ENCODE results near the gene PKHD1.

The PKHD1 gene

GRCh38 chr6:52081237-52081636 is 6.2 kb downstream of the PKHD1 start:
- no peak overlapping the region for H3K4me3 ChIP-seq (ENCODE audit: low read depth, low read length)
- no peak for TF ChIP-seq CTCF (IDR thresholded peaks at IDR 0.05; ENCODE audit: borderline replicate concordance, insufficient read depth, low read depth, low read length)

GRCh38 chr6:52077961-52078625 is 9.3 kb downstream of the PKHD1 start:
- no peak for TF ChIP-seq CTCF (IDR thresholded peaks at IDR 0.05; ENCODE audit: borderline replicate concordance, insufficient read depth, low read depth, low read length)
- no peak overlapping the region for H3K4me3 ChIP-seq (ENCODE audit: low read depth, low read length)

GRCh38 chr6:52077180-52077884 is 10.1 kb downstream of the PKHD1 start:
- no peak for TF ChIP-seq CTCF (IDR thresholded peaks at IDR 0.05; ENCODE audit: borderline replicate concordance, insufficient read depth, low read depth, low read length)
- H3K4me3 ChIP-seq (ENCODE audit: low read depth, low read length) = no peak overlapping the region

GRCh38 chr6:52076791-52077179 is 10.6 kb downstream of the PKHD1 start:
- no peak overlapping the region for H3K4me3 ChIP-seq (ENCODE audit: low read depth, low read length)
- no peak for TF ChIP-seq CTCF (IDR thresholded peaks at IDR 0.05; ENCODE audit: borderline replicate concordance, insufficient read depth, low read depth, low read length)

- no peak for TF ChIP-seq CTCF (IDR thresholded peaks at IDR 0.05; ENCODE audit: borderline replicate concordance, insufficient read depth, low read depth, low read length)
- no peak overlapping the region for H3K4me3 ChIP-seq (ENCODE audit: low read depth, low read length)
These were observed 12.7 kb downstream of the PKHD1 start for GRCh38 chr6:52074716-52075115.

GRCh38 chr6:52074155-52074554 is 13.3 kb downstream of the PKHD1 start:
- H3K4me3 ChIP-seq (ENCODE audit: low read depth, low read length) = no peak overlapping the region

More at GRCh38 chr6:52074155-52074554, 13.3 kb downstream of the PKHD1 start:
- TF ChIP-seq CTCF (IDR thresholded peaks at IDR 0.05; ENCODE audit: borderline replicate concordance, insufficient read depth, low read depth, low read length) = no peak
